ENCODE measurements around the gene MAN2A1.

The MAN2A1 gene

DNA sequence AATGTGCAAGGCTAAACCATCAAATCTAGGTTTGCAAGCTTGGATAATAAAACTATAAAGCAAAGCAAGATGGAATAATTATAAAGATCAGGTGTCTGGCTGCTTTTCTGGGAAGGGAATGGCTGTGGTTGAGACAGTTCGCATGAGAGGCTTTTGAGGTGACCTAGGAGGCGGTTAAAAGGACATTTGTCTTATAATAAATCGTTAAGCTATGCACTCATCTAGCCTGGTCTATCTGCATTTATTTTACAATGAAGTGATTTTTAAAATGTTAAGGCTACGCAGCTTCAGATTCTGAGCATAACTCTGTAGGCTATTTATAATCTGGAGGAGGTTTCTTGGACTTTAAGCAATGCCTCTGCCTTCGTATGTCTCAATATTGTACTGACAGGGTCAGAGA, 29.4 kb upstream of the MAN2A1 start:
- DNase-seq (ENCODE audit: low spot score) = no peak
- TF ChIP-seq CTCF (IDR thresholded peaks at IDR 0.05; ENCODE audit: extremely low read depth, missing control alignments) = no peak

GRCh38 chr5:109668237-109668636, 21.5 kb upstream of the MAN2A1 start:
- TF ChIP-seq CTCF (IDR thresholded peaks at IDR 0.05; ENCODE audit: extremely low read depth, missing control alignments) = no peak
- DNase-seq (ENCODE audit: low spot score) = no peak

GRCh38 chr5:109668668-109669422, 20.9 kb upstream of the MAN2A1 start:
- TF ChIP-seq CTCF (IDR thresholded peaks at IDR 0.05; ENCODE audit: extremely low read depth, missing control alignments) = no peak
- no peak for DNase-seq (ENCODE audit: low spot score)

- no peak for TF ChIP-seq CTCF (IDR thresholded peaks at IDR 0.05; ENCODE audit: extremely low read depth, missing control alignments)
- DNase-seq (ENCODE audit: low spot score) = no peak
Measured at GRCh38 chr5:109669991-109670706, 19.6 kb upstream of the MAN2A1 start.

DNA sequence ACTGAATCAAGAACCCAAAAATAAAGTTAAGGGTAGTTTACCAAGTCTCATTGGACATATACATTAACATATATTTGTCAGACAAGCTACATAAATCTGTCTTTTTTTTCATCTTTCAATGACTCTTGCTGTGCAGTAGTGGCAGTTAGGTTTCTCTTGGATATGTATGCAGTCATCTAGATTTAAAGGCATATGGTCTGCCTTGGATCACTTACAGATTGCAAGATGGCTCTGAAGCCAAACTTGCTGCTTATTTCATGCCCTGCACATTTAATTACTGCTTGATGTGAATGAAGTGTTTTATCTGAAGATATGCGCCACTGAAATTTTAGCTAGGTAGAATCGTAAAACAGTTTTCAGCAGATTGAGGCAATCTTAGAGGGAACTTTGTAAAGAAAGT, 18.6 kb upstream of the MAN2A1 start:
- no peak for DNase-seq (ENCODE audit: low spot score)

DNA sequence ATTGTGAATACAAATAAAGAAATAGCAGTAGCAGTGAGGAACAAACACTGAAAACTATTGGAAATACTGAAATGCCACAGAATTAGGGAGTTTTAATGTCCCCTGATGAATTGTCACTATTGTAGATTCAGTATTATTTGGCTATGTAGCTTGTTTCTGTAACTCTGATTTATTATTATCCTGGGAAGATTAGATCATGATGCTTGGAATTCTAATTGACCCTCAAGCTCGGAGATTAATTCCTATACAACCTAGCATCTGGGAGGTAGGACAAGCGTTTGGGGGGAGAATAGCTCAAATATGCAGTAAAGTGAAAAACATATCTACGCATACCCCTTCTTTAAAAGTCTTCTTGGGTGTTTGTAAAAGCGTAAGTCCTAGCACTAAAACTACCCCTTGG, 15.1 kb upstream of the MAN2A1 start:
- DNase-seq (ENCODE audit: low spot score) = no peak
- no peak for TF ChIP-seq CTCF (IDR thresholded peaks at IDR 0.05; ENCODE audit: extremely low read depth, missing control alignments)

More for the DNA sequence above, 18.6 kb upstream of the MAN2A1 start:
- no peak for TF ChIP-seq CTCF (IDR thresholded peaks at IDR 0.05; ENCODE audit: extremely low read depth, missing control alignments)

- no peak for DNase-seq (ENCODE audit: low spot score)
- TF ChIP-seq CTCF (IDR thresholded peaks at IDR 0.05; ENCODE audit: extremely low read depth, missing control alignments) = no peak
Measured at GRCh38 chr5:109676920-109677319, 12.8 kb upstream of the MAN2A1 start.

Data from GM20000 (cell line).